HG03280 (cell line): Measurements from ENCODE around the gene FUT7.

Experiments
- ATAC-seq: cut with Tn5 transposase; IDR thresholded peaks from one replicate; pipeline ENCODE4 v1.9.1; 2021; ENCODE audit warnings: mild to moderate bottlenecking, moderate library complexity; ENCODE audit not compliant: unreplicated experiment

Gene FUT7

DNA sequence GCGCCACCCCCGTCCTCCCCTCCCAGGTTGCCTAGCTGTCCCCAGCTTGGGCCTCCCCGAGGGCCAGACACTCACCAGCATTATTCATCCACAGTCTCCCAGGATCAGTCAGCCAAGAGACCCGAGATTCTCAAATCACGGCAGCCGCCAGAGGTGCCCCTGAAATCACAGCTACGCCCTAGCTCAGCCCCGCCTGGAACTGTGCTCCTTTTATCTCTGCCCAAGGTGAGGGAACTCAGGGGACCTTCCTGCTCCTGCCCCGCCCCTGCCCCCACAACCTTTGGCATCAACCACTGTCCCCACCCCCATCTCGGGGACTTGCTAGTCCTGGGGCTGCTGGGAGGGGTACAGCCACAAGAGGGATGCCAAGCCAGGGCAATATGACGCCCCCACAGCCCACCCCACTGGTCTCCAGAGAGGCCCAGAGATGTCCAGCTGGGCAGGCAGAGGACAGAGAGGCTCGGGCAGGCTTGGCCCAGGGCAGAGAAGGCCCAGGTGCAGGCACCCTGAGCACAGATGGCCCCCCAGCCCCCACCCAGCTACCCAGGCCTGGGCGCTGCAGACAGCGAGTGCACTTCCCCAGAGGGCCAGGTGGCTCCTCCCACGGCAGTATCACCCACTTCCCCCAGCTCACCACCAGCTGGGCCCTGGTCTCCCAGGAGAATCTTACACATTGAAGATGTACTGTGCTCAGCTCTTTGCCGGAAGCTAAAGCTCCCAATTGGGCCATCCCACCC is at the start of gene FUT7:
TSS of gene FUT7 (minus strand) at position 185 of the 737 bp plus-strand sequence. CDS start at position 88, 97 bp downstream.
- ATAC-seq = no peak

- no peak for ATAC-seq
Measured at GRCh38 chr9:137080260-137081122, 48.6 kb upstream of the FUT7 start.

GRCh38 chr9:137079401-137079787 is 47.5 kb upstream of the FUT7 start:
- no peak for ATAC-seq

- no peak for ATAC-seq
Measured at GRCh38 chr9:137078701-137079400, 47.0 kb upstream of the FUT7 start.

- peak; percentile 21 for ATAC-seq
Measured at GRCh38 chr9:137077758-137078693, 46.1 kb upstream of the FUT7 start.

DNA sequence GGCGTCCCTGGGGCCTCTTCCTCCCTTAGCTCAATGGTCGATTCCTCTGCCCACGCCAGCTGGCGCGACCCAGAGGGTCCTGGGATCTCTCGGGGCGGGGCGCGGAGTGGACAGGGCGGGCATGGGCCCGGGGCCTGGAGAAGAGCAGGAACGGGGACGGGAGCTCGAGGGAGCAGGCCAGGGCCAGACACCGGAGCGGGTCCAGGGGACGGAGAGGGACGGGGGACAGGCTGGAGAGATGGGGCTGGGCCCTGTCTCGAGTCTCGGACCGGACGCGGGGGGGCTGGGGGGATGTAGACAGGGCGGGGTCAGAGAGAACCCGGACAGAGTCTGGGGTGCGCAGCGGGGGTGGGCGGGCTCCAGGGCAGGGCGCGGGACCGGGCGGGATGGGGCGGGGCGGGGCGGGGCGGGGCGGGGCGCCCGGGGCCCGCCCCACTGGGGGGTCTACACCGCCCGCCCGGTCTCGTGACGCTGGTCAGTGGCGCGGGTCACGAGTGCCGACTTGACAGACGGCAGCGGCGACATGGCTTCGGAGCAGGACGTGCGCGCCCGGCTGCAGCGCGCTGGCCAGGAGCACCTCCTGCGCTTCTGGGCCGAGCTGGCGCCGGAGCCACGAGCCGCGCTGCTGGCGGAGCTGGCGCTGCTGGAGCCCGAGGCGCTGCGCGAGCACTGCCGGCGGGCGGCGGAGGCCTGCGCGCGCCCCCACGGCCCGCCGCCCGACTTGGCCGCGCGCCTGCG is 45.3 kb upstream of the FUT7 start, which contains the start of gene UAP1L1:
TSS of gene UAP1L1 (plus strand) at position 508 of the 738 bp plus-strand sequence. CDS start at position 524, 16 bp downstream.
- peak; percentile 47 for ATAC-seq

GRCh38 chr9:137076636-137077009 is 44.7 kb upstream of the FUT7 start:
- ATAC-seq = no peak

- ATAC-seq = no peak
Measured at GRCh38 chr9:137075275-137075775, 43.4 kb upstream of the FUT7 start.

DNA sequence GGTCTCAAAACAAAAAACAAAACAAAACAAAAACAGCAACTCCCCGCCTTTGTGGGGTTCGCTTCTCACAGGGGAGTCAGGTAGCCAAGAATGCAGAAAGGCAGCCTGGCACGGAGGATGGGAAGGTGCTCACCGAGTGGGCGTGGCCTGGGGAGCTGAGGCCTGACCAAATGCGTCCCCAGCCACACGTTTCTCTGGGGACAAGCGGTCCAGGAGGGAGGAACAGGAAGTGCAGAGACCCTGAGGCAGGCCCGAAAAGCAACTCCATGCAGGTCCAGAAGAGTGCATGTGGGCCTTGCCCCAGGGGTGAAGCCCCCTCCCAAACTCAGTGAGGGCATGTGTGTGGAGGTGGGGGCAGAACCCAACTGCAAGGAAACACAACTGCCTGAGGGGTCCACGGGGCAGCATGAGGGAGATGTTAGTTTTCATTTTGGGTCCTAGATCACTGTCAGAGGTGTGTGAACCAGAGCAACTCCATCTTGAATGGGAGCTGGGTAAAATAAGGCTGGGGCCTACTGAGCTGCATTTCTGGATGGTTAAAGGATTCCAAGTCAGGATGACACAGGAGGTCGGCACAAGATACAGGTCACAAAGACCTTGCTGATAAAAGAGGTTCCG is 42.9 kb upstream of the FUT7 start:
- ATAC-seq = no peak

GRCh38 chr9:137073992-137074399 is 42.1 kb upstream of the FUT7 start:
- ATAC-seq = no peak

DNA sequence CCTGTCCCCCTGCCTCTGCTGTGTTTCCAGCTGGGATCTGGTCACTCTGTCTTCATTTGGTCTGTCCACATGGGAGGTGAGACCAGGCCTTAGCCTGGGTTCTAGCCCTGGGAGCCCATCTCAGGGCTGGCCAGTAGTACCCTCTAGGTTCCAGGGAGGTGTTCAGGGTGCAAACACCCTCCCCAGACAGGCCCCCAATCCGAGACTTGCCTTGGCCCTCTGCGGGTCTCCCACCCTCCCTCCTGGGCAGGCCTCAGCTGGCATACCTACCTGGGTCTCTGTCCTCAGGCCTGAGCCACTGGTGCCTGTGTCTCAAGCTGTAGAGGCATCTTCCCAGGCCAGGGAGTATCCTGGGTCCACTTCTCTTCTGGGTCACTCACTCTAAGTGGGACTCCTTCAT is 39.4 kb upstream of the FUT7 start:
- ATAC-seq = no peak

DNA sequence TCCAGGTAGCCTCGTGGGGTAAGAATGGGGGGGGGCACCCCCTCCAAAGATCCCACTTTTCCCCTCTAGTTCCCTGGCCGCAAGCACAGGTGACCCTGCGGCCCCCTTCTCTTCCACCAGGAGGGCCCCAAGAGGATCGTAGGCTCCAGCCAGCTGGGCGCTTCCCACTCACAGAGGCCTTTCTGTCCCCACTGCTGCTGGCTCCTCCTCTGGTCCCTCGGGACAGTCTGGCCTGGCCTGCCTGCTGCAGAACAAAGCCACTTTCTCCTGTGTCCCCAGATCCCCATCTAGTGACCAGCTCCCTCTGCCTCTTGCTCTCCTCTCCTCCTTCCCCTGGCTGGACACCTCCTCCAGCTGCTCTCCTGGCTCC is 39.0 kb upstream of the FUT7 start:
- ATAC-seq = peak; percentile 6

- peak; percentile 68 for ATAC-seq
Measured at GRCh38 chr9:137070201-137070905, 38.5 kb upstream of the FUT7 start, which contains the start of gene SAPCD2. Gene SAPCD2 (minus strand): TSS chr9:137070557. CDS start chr9:137070460, 97 bp downstream.

- no peak for ATAC-seq
Measured at GRCh38 chr9:137069508-137070091, 37.7 kb upstream of the FUT7 start.

DNA sequence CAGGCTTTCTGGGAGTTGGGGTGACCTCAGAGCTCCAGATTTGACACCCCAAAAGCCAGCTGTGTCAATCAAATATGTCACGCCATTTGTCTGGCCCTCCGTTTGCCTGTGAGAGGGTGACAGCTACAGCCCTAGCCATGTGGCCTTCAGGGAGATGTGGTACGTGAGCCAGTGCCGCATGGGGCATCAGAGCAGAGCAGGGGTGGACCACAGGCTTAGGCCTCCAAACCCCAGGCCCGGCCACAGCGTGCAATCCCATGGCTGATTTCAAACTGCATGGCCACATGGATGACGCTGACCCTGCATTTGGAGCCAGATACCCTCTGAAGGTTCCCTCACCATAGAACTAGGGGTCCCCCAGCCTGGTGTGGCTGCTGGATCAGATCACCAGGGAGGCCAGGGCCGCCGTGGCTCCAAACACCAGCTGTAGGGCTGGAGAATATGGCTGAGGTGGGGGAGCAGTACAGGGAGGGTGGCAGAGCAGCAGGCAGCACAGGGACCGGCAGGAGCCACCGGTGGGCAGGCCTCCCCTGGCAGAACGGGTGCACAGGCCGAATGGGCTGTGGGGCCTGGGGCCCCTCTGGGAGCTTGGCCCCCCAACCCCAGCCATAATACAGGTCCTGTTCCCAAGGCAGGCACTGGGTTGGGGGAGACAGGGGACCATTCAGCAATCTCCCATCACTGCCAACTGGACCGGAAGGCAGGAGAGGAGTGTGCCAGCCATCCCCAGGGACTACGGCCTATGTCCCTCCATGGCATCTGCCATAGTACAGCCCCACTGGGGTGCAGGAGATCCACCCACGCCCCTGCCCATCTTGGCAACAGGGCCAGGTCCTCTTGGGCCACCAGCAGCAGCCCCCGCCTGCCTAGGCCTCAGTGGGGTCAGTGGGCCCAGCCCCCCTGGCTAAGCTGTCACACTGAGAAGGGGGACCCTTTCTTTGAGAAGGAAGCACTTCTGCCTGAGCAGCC is 36.9 kb upstream of the FUT7 start:
- ATAC-seq = no peak

DNA sequence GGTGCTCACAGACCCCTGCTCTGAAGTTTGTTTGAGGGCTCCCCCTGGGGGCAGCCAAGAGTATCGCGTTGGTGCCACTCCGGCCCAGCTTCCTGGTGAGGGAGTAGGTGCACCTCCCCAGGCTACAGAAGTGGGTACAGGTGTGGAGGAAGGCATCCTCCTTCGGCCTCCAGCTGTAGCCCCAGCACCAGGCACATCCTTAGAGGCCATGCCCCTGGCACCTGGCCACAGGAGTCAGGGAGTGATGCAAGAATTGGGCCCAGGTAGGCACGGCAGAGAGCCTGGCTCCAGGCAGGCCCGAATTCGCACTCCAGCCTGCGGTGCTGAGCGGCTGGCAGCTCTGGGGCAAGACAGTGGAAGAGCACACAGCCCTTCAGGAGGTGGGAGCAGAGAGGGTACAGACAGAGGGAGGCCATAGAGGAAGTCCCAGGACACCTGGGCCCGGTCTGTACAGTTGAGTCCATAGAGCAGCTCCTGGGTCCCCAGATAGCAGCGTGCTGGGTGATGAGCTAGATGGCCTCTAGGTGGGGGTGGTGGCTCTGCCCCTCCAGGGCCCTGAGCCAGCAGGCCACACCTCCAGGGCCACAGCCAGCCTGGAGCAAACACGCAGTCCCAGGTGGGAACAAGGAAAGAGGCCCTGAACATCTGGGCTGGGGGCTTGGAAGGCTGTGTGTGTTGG is 36.1 kb upstream of the FUT7 start:
- ATAC-seq = peak; percentile 44
